Measurements from ENCODE around the gene TENM4.

Gene TENM4

GRCh38 chr11:78772186-78772585 lies 668.6 kb downstream of the TENM4 start:
- H3K79me2 ChIP-seq (ENCODE audit: control insufficient read depth, low read length), result no peaks in the 10 kb centered on the region
- H3K27ac ChIP-seq (ENCODE audit: low read depth, low read length), result no peak overlapping the region
- no peaks in the 10 kb centered on the region for H3K27me3 ChIP-seq (ENCODE audit: control insufficient read depth, low read length)
- H3K4me2 ChIP-seq (ENCODE audit: low read length), result no peak overlapping the region
- H3K9me3 ChIP-seq (ENCODE audit: control insufficient read depth, insufficient read depth, low read length), result no peaks in the 10 kb centered on the region
- no peaks in the 10 kb centered on the region for H3K9me2 ChIP-seq (replicated peaks; ENCODE audit: control insufficient read depth, low read length)
- no peaks in the 10 kb centered on the region for H3K36me3 ChIP-seq (ENCODE audit: control insufficient read depth, low read length)
- no peak overlapping the region for H3K4me3 ChIP-seq (ENCODE audit: low read length)
- TF ChIP-seq EZH2phosphoT487 (IDR thresholded peaks at IDR 0.05; ENCODE audit: borderline replicate concordance, low read length) (no peak), CTCF (IDR thresholded peaks at IDR 0.05; ENCODE audit: low read depth, low read length, poor library complexity, severe bottlenecking) (no peak)
- no peaks in the 10 kb centered on the region for H3F3A ChIP-seq (ENCODE audit: control insufficient read depth, insufficient read depth)
- no peaks in the 10 kb centered on the region for H4K20me1 ChIP-seq (ENCODE audit: control insufficient read depth, insufficient read depth, low read depth, low read length)
- no peaks in the 10 kb centered on the region for H3K4me1 ChIP-seq (ENCODE audit: control insufficient read depth, low read length)

GRCh38 chr11:78770931-78771330 lies 669.9 kb downstream of the TENM4 start:
- Histone ChIP-seq H3K9me3 (ENCODE audit: control insufficient read depth, insufficient read depth, low read length) (no peaks in the 10 kb centered on the region), H3K27me3 (ENCODE audit: control insufficient read depth, low read length) (no peaks in the 10 kb centered on the region), H3K4me1 (ENCODE audit: control insufficient read depth, low read length) (no peaks in the 10 kb centered on the region), H3K36me3 (ENCODE audit: control insufficient read depth, low read length) (no peaks in the 10 kb centered on the region), H3K4me3 (ENCODE audit: low read length) (no peak overlapping the region), H3K4me2 (ENCODE audit: low read length) (no peak overlapping the region), H3K27ac (ENCODE audit: low read depth, low read length) (no peak overlapping the region), H3K9me2 (replicated peaks; ENCODE audit: control insufficient read depth, low read length) (no peaks in the 10 kb centered on the region), H3F3A (ENCODE audit: control insufficient read depth, insufficient read depth) (no peaks in the 10 kb centered on the region), H3K79me2 (ENCODE audit: control insufficient read depth, low read length) (no peaks in the 10 kb centered on the region), H4K20me1 (ENCODE audit: control insufficient read depth, insufficient read depth, low read depth, low read length) (no peaks in the 10 kb centered on the region)
- no peak for TF ChIP-seq EZH2phosphoT487 (IDR thresholded peaks at IDR 0.05; ENCODE audit: borderline replicate concordance, low read length)
- TF ChIP-seq CTCF (IDR thresholded peaks at IDR 0.05; ENCODE audit: low read depth, low read length, poor library complexity, severe bottlenecking), result no peak

- Histone ChIP-seq H3F3A (ENCODE audit: control insufficient read depth, insufficient read depth) (no peaks in the 10 kb centered on the region), H3K9me2 (replicated peaks; ENCODE audit: control insufficient read depth, low read length) (no peaks in the 10 kb centered on the region), H3K9me3 (ENCODE audit: control insufficient read depth, insufficient read depth, low read length) (no peaks in the 10 kb centered on the region), H3K36me3 (ENCODE audit: control insufficient read depth, low read length) (no peaks in the 10 kb centered on the region), H3K4me2 (ENCODE audit: low read length) (no peak overlapping the region), H4K20me1 (ENCODE audit: control insufficient read depth, insufficient read depth, low read depth, low read length) (no peaks in the 10 kb centered on the region), H3K4me3 (ENCODE audit: low read length) (no peak overlapping the region), H3K27ac (ENCODE audit: low read depth, low read length) (no peak overlapping the region), H3K27me3 (ENCODE audit: control insufficient read depth, low read length) (no peaks in the 10 kb centered on the region), H3K79me2 (ENCODE audit: control insufficient read depth, low read length) (no peaks in the 10 kb centered on the region), H3K4me1 (ENCODE audit: control insufficient read depth, low read length) (no peaks in the 10 kb centered on the region)
- TF ChIP-seq CTCF (IDR thresholded peaks at IDR 0.05; ENCODE audit: low read depth, low read length, poor library complexity, severe bottlenecking), result no peak
- TF ChIP-seq EZH2phosphoT487 (IDR thresholded peaks at IDR 0.05; ENCODE audit: borderline replicate concordance, low read length), result no peak
Observed at GRCh38 chr11:78768971-78769370, 671.9 kb downstream of the TENM4 start.

GRCh38 chr11:78768345-78768744 lies 672.5 kb downstream of the TENM4 start:
- Histone ChIP-seq H3K4me3 (ENCODE audit: low read length) (no peak overlapping the region), H3K27me3 (ENCODE audit: control insufficient read depth, low read length) (no peaks in the 10 kb centered on the region), H3K4me2 (ENCODE audit: low read length) (no peak overlapping the region), H4K20me1 (ENCODE audit: control insufficient read depth, insufficient read depth, low read depth, low read length) (no peaks in the 10 kb centered on the region), H3K9me3 (ENCODE audit: control insufficient read depth, insufficient read depth, low read length) (no peaks in the 10 kb centered on the region), H3K36me3 (ENCODE audit: control insufficient read depth, low read length) (no peaks in the 10 kb centered on the region), H3K27ac (ENCODE audit: low read depth, low read length) (no peak overlapping the region), H3K79me2 (ENCODE audit: control insufficient read depth, low read length) (no peaks in the 10 kb centered on the region), H3K4me1 (ENCODE audit: control insufficient read depth, low read length) (no peaks in the 10 kb centered on the region), H3F3A (ENCODE audit: control insufficient read depth, insufficient read depth) (no peaks in the 10 kb centered on the region), H3K9me2 (replicated peaks; ENCODE audit: control insufficient read depth, low read length) (no peaks in the 10 kb centered on the region)
- no peak for TF ChIP-seq CTCF (IDR thresholded peaks at IDR 0.05; ENCODE audit: low read depth, low read length, poor library complexity, severe bottlenecking)
- no peak for TF ChIP-seq EZH2phosphoT487 (IDR thresholded peaks at IDR 0.05; ENCODE audit: borderline replicate concordance, low read length)

Data from DOHH2 (cell line).